Measurements from ENCODE around the gene TBC1D24.
"Not testable (repeated sequence)": the region's sequence is repeated elsewhere in the genome, so short reads cannot be mapped to it uniquely, and the experiment has no call there.

Gene TBC1D24

DNA sequence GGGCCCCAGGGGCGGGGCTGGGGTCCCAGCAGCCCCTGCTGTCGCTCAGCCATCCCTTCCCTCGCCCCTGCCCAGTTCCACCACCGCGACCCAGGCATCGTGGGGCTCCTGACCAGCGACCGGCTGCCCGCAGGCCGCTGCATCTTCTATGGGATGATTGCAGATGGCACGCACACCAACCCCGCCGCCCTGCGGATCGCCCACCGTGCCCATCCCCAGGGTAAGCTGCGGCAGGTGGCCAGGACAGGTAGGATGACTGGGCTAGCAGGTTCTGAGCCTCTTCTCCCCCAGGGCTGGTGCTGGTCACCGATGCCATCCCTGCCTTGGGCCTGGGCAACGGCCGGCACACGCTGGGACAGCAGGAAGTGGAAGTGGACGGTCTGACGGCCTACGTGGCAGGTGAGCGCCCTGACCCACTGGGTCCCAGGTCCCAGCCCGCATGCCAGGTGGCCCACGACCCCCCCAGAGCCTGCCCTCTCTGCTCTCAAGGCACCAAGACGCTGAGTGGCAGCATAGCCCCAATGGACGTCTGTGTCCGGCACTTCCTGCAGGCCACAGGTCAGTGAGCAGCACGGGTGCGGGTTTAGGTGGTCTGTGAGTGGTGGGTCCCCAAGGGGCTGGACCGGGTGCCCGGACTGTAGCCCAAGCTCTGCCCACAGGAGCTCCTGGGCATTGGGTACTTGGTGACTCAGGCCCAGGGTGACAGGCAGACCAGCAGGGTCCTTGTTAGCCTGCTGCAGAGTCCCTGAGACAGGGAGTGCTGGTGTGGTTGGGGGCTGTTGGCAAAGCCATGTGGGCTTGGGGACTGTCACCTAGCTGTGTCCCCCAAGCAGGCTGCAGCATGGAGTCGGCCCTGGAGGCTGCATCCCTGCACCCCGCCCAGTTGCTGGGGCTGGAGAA is 53.5 kb downstream of the TBC1D24 start:
- Mint-ChIP-seq H3K4me1 (peaks cover 43% of the 10 kb centered on the region), H3K36me3 (ENCODE audit: insufficient read depth) (peaks cover 43% of the 10 kb centered on the region), H3K27ac (ENCODE audit: low read depth) (no peak overlapping the region), H3K27me3 (no peaks in the 10 kb centered on the region), H3K9me3 (no peaks in the 10 kb centered on the region), H3K4me3 (no peak overlapping the region)
- no peak for ATAC-seq (replicated peaks; ENCODE audit: extremely low read depth, poor library complexity, severe bottlenecking)
- no peak for DNase-seq (ENCODE audit: low spot score in 2 of 2)

DNA sequence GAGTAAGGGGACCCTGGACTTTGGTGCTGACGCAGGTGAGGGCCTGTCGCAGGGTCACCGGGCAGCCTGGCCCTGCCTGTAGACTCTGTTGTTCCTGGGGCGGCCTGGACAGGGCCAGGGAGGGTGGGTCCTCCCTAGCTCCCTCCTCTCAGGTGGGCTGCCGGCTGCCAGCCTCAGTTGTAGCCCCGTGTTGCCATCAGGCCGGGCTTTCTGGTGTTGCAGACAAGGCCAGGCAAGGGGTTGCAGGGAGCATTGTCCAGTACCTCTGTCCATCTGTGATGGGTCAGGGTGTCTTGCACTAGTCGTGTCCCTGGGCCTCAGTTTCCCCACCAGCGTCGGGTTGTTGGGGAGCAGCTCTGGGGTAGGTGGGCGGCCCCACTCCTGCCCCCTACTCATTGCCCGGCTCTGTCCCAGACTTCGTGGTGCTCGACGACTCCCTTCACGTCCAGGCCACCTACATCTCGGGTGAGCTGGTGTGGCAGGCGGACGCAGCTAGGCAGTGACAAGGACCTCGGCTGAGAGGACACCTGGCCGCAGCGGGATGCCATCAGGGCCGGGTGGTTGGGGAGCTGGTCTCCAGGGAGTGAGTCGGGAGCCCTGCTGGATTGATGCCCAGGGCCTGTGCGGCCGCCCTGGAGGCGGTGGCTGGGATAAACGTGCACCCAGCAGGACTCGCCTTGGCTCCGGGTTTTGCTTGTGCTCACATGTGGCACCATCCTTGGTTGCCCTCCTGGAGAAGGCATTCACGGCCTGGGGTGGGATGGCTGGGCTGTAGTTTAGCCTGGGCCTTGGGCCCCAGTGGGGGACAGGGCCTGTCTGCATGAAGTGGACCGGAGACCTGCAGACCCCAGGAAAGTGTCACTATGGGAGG is 54.4 kb downstream of the TBC1D24 start:
- H3K36me3 Mint-ChIP-seq (ENCODE audit: insufficient read depth), result peaks cover 44% of the 10 kb centered on the region
- H3K9me3 Mint-ChIP-seq, result no peaks in the 10 kb centered on the region
- ATAC-seq (replicated peaks; ENCODE audit: extremely low read depth, poor library complexity, severe bottlenecking), result no peak

DNA sequence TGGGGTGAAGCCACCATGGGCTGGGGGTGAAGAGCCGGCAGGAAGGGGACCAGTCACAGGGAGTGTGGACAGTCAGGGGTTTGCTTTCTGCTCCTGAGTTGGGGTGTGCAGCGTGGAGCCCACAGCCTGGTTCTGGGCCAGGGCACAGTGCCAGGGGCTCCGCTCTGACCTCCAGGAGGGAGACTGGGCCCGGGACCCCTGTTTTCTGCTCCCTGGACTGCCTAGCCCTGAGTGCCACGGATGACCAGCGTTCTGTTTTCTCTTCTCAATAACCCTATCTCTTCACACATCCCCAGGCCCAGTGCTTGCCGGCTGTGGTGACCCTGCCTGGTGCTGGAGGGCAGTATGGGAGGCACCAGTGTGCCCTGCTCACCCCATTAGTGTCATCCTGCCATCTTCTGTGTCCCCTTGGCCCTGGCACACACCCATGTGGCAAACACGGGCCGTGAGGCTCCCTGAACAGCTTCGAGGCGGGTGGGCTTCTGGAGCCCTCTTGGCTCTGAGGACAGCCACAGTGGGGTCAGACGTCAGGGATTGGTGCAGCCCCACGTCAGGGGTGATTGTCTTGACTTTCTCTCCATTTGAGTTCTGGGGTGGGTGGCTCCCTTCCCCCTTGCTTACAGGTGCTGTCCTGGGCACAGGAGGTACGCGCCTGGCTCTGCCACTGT is 55.2 kb downstream of the TBC1D24 start:
- Mint-ChIP-seq H3K27ac (ENCODE audit: low read depth) (peak overlapping the region; percentile 98), H3K9me3 (no peaks in the 10 kb centered on the region), H3K27me3 (no peaks in the 10 kb centered on the region), H3K4me3 (peak overlapping the region; percentile 46), H3K36me3 (ENCODE audit: insufficient read depth) (peaks cover 43% of the 10 kb centered on the region), H3K4me1 (peaks cover 31% of the 10 kb centered on the region)
- DNase-seq (ENCODE audit: low spot score in 2 of 2), result no peak
- ATAC-seq (replicated peaks; ENCODE audit: extremely low read depth, poor library complexity, severe bottlenecking), result no peak

More for the DNA sequence above, 54.4 kb downstream of the TBC1D24 start:
- Mint-ChIP-seq H3K27ac (ENCODE audit: low read depth) (no peak overlapping the region), H3K4me3 (no peak overlapping the region), H3K4me1 (peaks cover 35% of the 10 kb centered on the region), H3K27me3 (no peaks in the 10 kb centered on the region)
- no peak for DNase-seq (ENCODE audit: low spot score in 2 of 2)

GRCh38 chr16:2530629-2531318 is 55.8 kb downstream of the TBC1D24 start:
- ATAC-seq (replicated peaks; ENCODE audit: extremely low read depth, poor library complexity, severe bottlenecking) (no peak), DNase-seq (ENCODE audit: low spot score in 2 of 2) (no peak)
- H3K27me3 Mint-ChIP-seq, result no peaks in the 10 kb centered on the region
- H3K4me1 Mint-ChIP-seq, result peaks cover 31% of the 10 kb centered on the region
- H3K9me3 Mint-ChIP-seq, result no peaks in the 10 kb centered on the region
- H3K36me3 Mint-ChIP-seq (ENCODE audit: insufficient read depth), result peaks cover 43% of the 10 kb centered on the region
- peak overlapping the region; percentile 98 for H3K27ac Mint-ChIP-seq (ENCODE audit: low read depth)
- peak overlapping the region; percentile 93 for H3K4me3 Mint-ChIP-seq

- ATAC-seq (replicated peaks; ENCODE audit: extremely low read depth, poor library complexity, severe bottlenecking), result no peak
- DNase-seq (ENCODE audit: low spot score in 2 of 2), result no peak
- Mint-ChIP-seq H3K4me1 (peaks cover 29% of the 10 kb centered on the region), H3K4me3 (peak within 1 kb of the TSS; percentile 93), H3K9me3 (no peaks in the 10 kb centered on the region), H3K27me3 (no peaks in the 10 kb centered on the region), H3K36me3 (ENCODE audit: insufficient read depth) (peaks cover 42% of the 10 kb centered on the region), H3K27ac (ENCODE audit: low read depth) (peak within 1 kb of the TSS; percentile 98)
Observed at GRCh38 chr16:2531371-2531695, 56.4 kb downstream of the TBC1D24 start, which contains the start of gene CEMP1. Gene CEMP1, minus strand, starts transcription at chr16:2531408. Its CDS starts 335 bp downstream, at chr16:2531073.

DNA sequence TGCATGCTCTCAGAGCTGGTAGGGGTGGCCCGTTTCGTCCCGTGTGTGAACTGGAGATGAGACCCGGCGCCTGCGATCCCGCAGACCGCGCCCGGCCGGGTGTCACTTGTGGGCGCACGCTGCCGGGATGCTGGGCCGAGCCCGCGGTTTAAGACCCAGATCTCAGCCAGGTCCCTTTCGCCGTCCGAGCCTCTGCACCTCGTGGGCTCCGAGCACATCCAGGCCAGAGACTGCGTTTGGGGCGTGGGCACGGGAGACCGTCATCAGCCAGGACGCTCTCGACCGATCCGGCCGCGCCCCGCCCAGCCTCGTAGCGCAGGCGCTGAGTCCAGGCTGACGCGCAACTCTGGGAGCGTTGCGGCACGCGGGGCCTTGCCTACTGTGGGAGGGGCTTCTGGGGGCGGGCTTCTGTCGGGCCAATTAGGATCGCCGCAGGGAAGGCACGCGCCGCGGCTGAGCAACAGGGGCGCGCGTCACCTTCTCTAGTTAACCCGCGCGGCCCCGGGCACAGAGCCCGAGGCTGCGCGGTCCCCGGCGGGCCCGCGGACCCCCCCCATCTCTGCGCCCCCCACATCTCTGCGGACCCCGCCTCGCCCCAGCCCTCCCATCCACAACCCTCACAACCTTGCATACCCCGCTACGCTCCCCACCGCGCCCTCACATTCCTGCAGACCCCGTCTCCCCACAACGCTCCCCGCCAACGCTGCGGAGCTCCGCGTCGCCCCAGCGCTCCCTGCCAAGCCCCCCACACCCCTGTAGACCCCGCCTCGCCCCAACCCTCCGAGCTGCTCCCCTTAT is 57.0 kb downstream of the TBC1D24 start:
- Mint-ChIP-seq H3K36me3 (ENCODE audit: insufficient read depth) (peaks cover 44% of the 10 kb centered on the region), H3K27ac (ENCODE audit: low read depth) (peak overlapping the region; percentile 98), H3K4me1 (peaks cover 26% of the 10 kb centered on the region), H3K4me3 (peak overlapping the region; percentile 93), H3K9me3 (no peaks in the 10 kb centered on the region), H3K27me3 (no peaks in the 10 kb centered on the region)
- ATAC-seq (replicated peaks; ENCODE audit: extremely low read depth, poor library complexity, severe bottlenecking) (peak; percentile 85), DNase-seq (ENCODE audit: low spot score in 2 of 2) (peak; percentile 92 to 95)

DNA sequence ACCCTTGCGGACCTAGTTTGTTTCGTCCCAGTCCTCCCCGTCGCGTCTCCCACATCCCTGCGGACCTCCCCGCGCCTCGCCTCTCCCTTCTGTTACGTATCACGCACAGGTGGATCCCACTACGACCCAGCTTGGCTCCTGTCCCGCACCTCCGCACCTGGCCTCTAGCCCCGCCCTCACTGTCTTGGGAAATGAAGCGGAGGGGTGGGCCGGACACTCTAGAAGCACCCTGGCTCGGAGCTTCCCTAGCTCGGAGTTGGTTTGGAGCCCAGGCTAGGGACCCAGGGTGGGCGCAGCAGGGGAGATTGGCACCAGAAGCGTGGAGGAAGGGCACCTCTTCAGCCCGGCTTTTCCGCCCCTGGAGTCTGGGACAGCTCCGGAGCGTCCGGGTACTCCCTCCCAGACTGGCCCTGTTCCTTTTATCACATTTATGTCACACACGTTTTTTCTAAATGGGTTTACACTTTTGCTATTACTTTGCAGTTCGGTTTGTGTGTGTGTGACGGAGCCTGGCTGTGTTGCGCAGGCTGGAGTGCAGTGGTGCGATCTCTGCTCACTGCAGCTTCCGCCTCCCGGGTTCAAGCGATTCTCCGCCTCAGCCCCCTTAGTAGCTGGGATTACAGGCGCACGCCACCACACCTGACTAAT is 57.7 kb downstream of the TBC1D24 start:
- Mint-ChIP-seq H3K27ac (ENCODE audit: low read depth) (peak overlapping the region; percentile 98), H3K27me3 (no peaks in the 10 kb centered on the region), H3K36me3 (ENCODE audit: insufficient read depth) (peaks cover 47% of the 10 kb centered on the region), H3K4me1 (peaks cover 31% of the 10 kb centered on the region), H3K9me3 (no peaks in the 10 kb centered on the region), H3K4me3 (peak overlapping the region; percentile 93)
- DNase-seq (ENCODE audit: low spot score in 2 of 2) (peak; percentile 50 to 74), ATAC-seq (replicated peaks; ENCODE audit: extremely low read depth, poor library complexity, severe bottlenecking) (peak; percentile 42)

GRCh38 chr16:2533142-2533755 is 58.3 kb downstream of the TBC1D24 start:
- Mint-ChIP-seq H3K27ac (ENCODE audit: low read depth) (peak overlapping the region; percentile 98), H3K4me1 (peaks cover 31% of the 10 kb centered on the region), H3K4me3 (peak overlapping the region; percentile 93), H3K36me3 (ENCODE audit: insufficient read depth) (peaks cover 48% of the 10 kb centered on the region)
- not testable (repeated sequence) for DNase-seq (ENCODE audit: low spot score in 2 of 2); ATAC-seq (replicated peaks; ENCODE audit: extremely low read depth, poor library complexity, severe bottlenecking); H3K9me3 Mint-ChIP-seq; H3K27me3 Mint-ChIP-seq

DNA sequence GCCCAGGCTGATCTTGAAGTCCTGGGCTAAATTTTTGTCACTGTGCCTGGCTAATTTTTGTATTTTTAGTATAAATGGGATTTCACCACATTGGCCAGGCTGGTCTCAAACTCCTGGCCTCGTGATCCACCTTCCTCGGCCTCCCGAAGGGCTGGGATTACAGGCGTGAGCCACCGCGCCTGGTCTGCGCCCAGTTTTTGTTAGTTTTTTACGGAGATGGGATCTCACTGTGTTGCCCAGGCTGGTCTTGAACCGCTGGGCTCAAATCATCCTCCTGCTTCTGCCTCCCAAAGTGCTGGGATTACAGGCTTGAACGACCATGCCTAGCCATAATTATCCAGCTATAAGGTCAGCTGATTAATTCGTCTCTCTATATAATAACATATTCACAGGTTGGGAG is 59.0 kb downstream of the TBC1D24 start:
- Mint-ChIP-seq H3K27me3 (no peaks in the 10 kb centered on the region), H3K36me3 (ENCODE audit: insufficient read depth) (peaks cover 47% of the 10 kb centered on the region), H3K27ac (ENCODE audit: low read depth) (no peak overlapping the region), H3K4me1 (peaks cover 36% of the 10 kb centered on the region), H3K4me3 (peak overlapping the region; percentile 66), H3K9me3 (no peaks in the 10 kb centered on the region)
- no peak for DNase-seq (ENCODE audit: low spot score in 2 of 2)
- ATAC-seq (replicated peaks; ENCODE audit: extremely low read depth, poor library complexity, severe bottlenecking), result no peak

- H3K36me3 Mint-ChIP-seq (ENCODE audit: insufficient read depth), result peaks cover 49% of the 10 kb centered on the region
- H3K4me1 Mint-ChIP-seq, result peaks cover 40% of the 10 kb centered on the region
- H3K9me3 Mint-ChIP-seq; DNase-seq (ENCODE audit: low spot score in 2 of 2); ATAC-seq (replicated peaks; ENCODE audit: extremely low read depth, poor library complexity, severe bottlenecking); H3K27ac Mint-ChIP-seq (ENCODE audit: low read depth); H3K27me3 Mint-ChIP-seq: not testable (repeated sequence)
- H3K4me3 Mint-ChIP-seq, result peak overlapping the region; percentile 66
Observed at GRCh38 chr16:2534335-2534734, 59.4 kb downstream of the TBC1D24 start.

- DNase-seq (ENCODE audit: low spot score in 2 of 2) (no peak), ATAC-seq (replicated peaks; ENCODE audit: extremely low read depth, poor library complexity, severe bottlenecking) (no peak)
- no peaks in the 10 kb centered on the region for H3K27me3 Mint-ChIP-seq
- H3K4me1 Mint-ChIP-seq, result peaks cover 45% of the 10 kb centered on the region
- no peaks in the 10 kb centered on the region for H3K9me3 Mint-ChIP-seq
- H3K36me3 Mint-ChIP-seq (ENCODE audit: insufficient read depth), result peaks cover 48% of the 10 kb centered on the region
- H3K4me3 Mint-ChIP-seq, result peak overlapping the region; percentile 76
- no peak overlapping the region for H3K27ac Mint-ChIP-seq (ENCODE audit: low read depth)
Observed at GRCh38 chr16:2535625-2536013, 60.7 kb downstream of the TBC1D24 start.

All from central memory CD8-positive, alpha-beta T cell (primary cell).